ENCODE data around the gene NFKB1.
"Not testable (repeated sequence)": the region's sequence is repeated elsewhere in the genome, so short reads cannot be mapped to it uniquely, and the experiment has no call there.

NFKB1 gene

GRCh38 chr4:102500696-102501446, at the start of gene NFKB1:
Gene NFKB1 (plus strand): TSS chr4:102501359. CDS start chr4:102525519, 24,160 bp downstream.
- DNase-seq (ENCODE audit: low read depth), result no peak

GRCh38 chr4:102452854-102453253, 48.3 kb upstream of the NFKB1 start:
- DNase-seq (ENCODE audit: low read depth), result no peak

GRCh38 chr4:102453827-102454226, 47.3 kb upstream of the NFKB1 start:
- DNase-seq (ENCODE audit: low read depth), result no peak

- no peak for DNase-seq (ENCODE audit: low read depth)
Measured at GRCh38 chr4:102454268-102454667, 46.9 kb upstream of the NFKB1 start.

GRCh38 chr4:102454981-102455685, 46.0 kb upstream of the NFKB1 start:
- no peak for DNase-seq (ENCODE audit: low read depth)

- DNase-seq (ENCODE audit: low read depth), result no peak
Measured at GRCh38 chr4:102455750-102456149, 45.4 kb upstream of the NFKB1 start.

- no peak for DNase-seq (ENCODE audit: low read depth)
Measured at GRCh38 chr4:102466298-102466697, 34.9 kb upstream of the NFKB1 start.

- DNase-seq (ENCODE audit: low read depth), result no peak
Measured at GRCh38 chr4:102469806-102470205, 31.4 kb upstream of the NFKB1 start.

- no peak for DNase-seq (ENCODE audit: low read depth)
Measured at GRCh38 chr4:102472441-102473013, 28.6 kb upstream of the NFKB1 start.

GRCh38 chr4:102473476-102473875, 27.7 kb upstream of the NFKB1 start:
- DNase-seq (ENCODE audit: low read depth), result no peak

GRCh38 chr4:102474736-102475504, 26.2 kb upstream of the NFKB1 start:
- no peak for DNase-seq (ENCODE audit: low read depth)

- no peak for DNase-seq (ENCODE audit: low read depth)
Measured at GRCh38 chr4:102477657-102478056, 23.5 kb upstream of the NFKB1 start.

GRCh38 chr4:102478186-102478585, 23.0 kb upstream of the NFKB1 start:
- no peak for DNase-seq (ENCODE audit: low read depth)

GRCh38 chr4:102479832-102480231, 21.3 kb upstream of the NFKB1 start:
- not testable (repeated sequence) for DNase-seq (ENCODE audit: low read depth)

GRCh38 chr4:102483120-102483519, 18.0 kb upstream of the NFKB1 start:
- no peak for DNase-seq (ENCODE audit: low read depth)

- DNase-seq (ENCODE audit: low read depth), result not testable (repeated sequence)
Measured at GRCh38 chr4:102483990-102484692, 17.0 kb upstream of the NFKB1 start.

GRCh38 chr4:102492531-102493241, 8.5 kb upstream of the NFKB1 start:
- no peak for DNase-seq (ENCODE audit: low read depth)

- DNase-seq (ENCODE audit: low read depth), result no peak
Measured at GRCh38 chr4:102493257-102493656, 7.9 kb upstream of the NFKB1 start.

- no peak for DNase-seq (ENCODE audit: low read depth)
Measured at GRCh38 chr4:102493794-102494193, 7.4 kb upstream of the NFKB1 start.

- DNase-seq (ENCODE audit: low read depth), result no peak
Measured at GRCh38 chr4:102494603-102495002, 6.6 kb upstream of the NFKB1 start.

- no peak for DNase-seq (ENCODE audit: low read depth)
Measured at GRCh38 chr4:102497986-102498385, 3.2 kb upstream of the NFKB1 start.

All from fibroblast of the conjunctiva (primary cell).